ENCODE data around the gene PTP4A2. TPM values are rescaled to one million over a fixed set of nuclear protein-coding genes. Genes with fewer than 3 reads are reported as not detected.
A peak's percentile ranks its signal among the peaks of the same experiment; 100 is the strongest.

PTP4A2 gene
- polyA plus RNA-seq, 3 donors = 227 to 501 (median 294) TPM

DNA sequence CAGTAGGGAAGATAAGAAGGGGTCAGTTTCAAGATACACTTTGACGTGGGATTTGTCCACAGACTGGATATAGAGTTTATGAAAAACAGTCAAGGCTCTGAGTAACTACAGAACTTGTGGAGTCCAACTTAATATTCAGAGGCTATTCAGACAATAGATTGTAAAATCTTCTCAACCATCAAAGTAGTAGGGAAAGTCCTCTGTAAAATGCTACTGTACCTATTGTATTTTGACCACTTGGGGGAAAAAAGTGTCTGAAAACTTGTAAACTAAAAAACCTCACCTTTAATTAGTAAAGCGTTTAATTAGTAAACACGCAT, 10.5 kb downstream of the PTP4A2 start:
- H3K4me3 Mint-ChIP-seq = no peak overlapping the region
- H3K36me3 Mint-ChIP-seq = peaks cover 16 to 19% of the 10 kb centered on the region in 2 donors
- peaks cover 81 to 98% of the 10 kb centered on the region in 2 donors for H3K4me1 ChIP-seq (ENCODE audit: control insufficient read depth in 1 of 2, insufficient read depth in 2 of 2, low read length in 2 of 2)
- peaks cover 100% of the 10 kb centered on the region for H3K79me2 ChIP-seq (ENCODE audit: insufficient read depth, low read length)
- peak overlapping the region in 3 of 7 donors; percentile 2 to 43 (median 29) for H3K27ac Mint-ChIP-seq
- no peak overlapping the region for H3K9ac ChIP-seq (ENCODE audit: insufficient read depth, low read length, poor library complexity, severe bottlenecking)
- H3K4me3 ChIP-seq (replicated peaks in 1 of 3; ENCODE audit: low read depth in 2 of 3, low read length in 3 of 3) = no peak overlapping the region
- peak overlapping the region in 1 of 2 donors; percentile 66 for H3K27ac ChIP-seq (ENCODE audit: low read depth in 1 of 2, low read length in 2 of 2)
- no peak overlapping the region for H3K4me2 ChIP-seq (replicated peaks; ENCODE audit: extremely low read depth, low read length, poor library complexity, severe bottlenecking)
- DNase-seq = no peak
- H3K9me3 ChIP-seq (replicated peaks in 1 of 2; ENCODE audit: control insufficient read depth in 1 of 2, insufficient read depth in 1 of 2, low read length in 2 of 2) = no peaks in the 10 kb centered on the region
- H3K27me3 ChIP-seq (ENCODE audit: control insufficient read depth in 2 of 2, insufficient read depth in 2 of 2, low read length in 2 of 2) = no peaks in the 10 kb centered on the region
- no peak overlapping the region for H2AFZ ChIP-seq (ENCODE audit: insufficient read depth, low read depth, low read length, poor library complexity, severe bottlenecking)
- H3K36me3 ChIP-seq (replicated peaks in 1 of 2; ENCODE audit: control insufficient read depth in 1 of 2, insufficient read depth in 2 of 2, low read length in 2 of 2) = no peaks in the 10 kb centered on the region
- WGBS (ENCODE audit: insufficient coverage) = no CpG with 5 or more reads among the region's 3 CpGs
- H3K9me3 Mint-ChIP-seq = peaks cover 0 to 2% (median 0%) of the 10 kb centered on the region in 7 donors
- TF ChIP-seq, protein P1, sequence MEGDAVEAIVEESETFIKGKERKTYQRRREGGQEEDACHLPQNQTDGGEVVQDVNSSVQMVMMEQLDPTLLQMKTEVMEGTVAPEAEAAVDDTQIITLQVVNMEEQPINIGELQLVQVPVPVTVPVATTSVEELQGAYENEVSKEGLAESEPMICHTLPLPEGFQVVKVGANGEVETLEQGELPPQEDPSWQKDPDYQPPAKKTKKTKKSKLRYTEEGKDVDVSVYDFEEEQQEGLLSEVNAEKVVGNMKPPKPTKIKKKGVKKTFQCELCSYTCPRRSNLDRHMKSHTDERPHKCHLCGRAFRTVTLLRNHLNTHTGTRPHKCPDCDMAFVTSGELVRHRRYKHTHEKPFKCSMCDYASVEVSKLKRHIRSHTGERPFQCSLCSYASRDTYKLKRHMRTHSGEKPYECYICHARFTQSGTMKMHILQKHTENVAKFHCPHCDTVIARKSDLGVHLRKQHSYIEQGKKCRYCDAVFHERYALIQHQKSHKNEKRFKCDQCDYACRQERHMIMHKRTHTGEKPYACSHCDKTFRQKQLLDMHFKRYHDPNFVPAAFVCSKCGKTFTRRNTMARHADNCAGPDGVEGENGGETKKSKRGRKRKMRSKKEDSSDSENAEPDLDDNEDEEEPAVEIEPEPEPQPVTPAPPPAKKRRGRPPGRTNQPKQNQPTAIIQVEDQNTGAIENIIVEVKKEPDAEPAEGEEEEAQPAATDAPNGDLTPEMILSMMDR (IDR thresholded peaks at IDR 0.05) = no peak
- H3K4me1 Mint-ChIP-seq = peaks cover 91% of the 10 kb centered on the region
- H3K27me3 Mint-ChIP-seq (ENCODE audit: low read depth in 3 of 3) = no peaks in the 10 kb centered on the region
- intact Hi-C loops (cut with micrococcal nuclease) = loop anchor here in 1 of 2 donors (5.0 kb wide), 1 partner anchor 35 kb away; no protein-coding TSS in a partner anchor
- peaks cover 99% of the 10 kb centered on the region for H4K20me1 ChIP-seq (ENCODE audit: insufficient read depth, low read length)

DNA sequence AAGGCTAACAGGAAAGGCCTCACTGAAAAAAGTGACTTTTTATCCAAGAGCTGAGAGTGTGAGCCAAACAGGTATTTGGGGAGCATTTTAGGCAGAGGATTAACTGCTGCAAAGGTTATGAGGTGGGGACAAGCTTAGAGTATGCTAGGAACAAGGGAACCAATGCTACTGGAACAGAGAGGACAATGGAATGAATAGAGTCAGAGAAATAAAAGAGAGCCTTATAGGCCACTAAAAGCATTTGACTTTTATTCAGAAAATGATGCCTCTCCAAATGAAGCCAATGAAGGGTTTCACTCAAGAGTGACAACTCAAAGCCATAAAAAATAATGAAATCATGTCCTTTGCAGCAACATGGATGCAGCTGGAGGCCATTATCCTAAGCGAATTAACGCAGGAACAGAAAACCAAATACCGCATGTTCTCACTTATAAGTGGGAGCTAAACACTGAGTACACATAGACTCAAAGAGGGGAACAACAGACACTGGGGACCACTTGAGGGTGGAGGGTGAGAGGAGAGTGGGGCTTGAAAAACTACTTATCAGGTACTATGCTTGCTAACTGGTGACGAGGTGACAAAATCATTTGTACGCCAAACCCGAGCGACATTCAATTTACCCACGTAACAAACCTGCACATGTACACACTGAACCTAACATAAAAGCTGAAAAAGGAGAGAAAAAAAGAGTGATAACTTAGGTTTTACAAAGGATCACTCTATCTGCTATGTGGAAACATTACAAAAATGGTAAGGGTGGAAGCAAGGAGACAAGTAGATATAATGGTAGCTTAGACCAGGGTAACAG, 11.1 kb downstream of the PTP4A2 start:
- H3K9ac ChIP-seq (ENCODE audit: insufficient read depth, low read length, poor library complexity, severe bottlenecking) = no peak overlapping the region
- no peaks in the 10 kb centered on the region for H3K27me3 ChIP-seq (ENCODE audit: control insufficient read depth in 2 of 2, insufficient read depth in 2 of 2, low read length in 2 of 2)
- H3K4me1 ChIP-seq (ENCODE audit: control insufficient read depth in 1 of 2, insufficient read depth in 2 of 2, low read length in 2 of 2) = peaks cover 81 to 98% of the 10 kb centered on the region in 2 donors
- peak overlapping the region in 1 of 2 donors; percentile 66 for H3K27ac ChIP-seq (ENCODE audit: low read depth in 1 of 2, low read length in 2 of 2)
- Mint-ChIP-seq H3K27me3 (ENCODE audit: low read depth in 3 of 3) (no peaks in the 10 kb centered on the region), H3K27ac (peak overlapping the region; percentile 43 to 81 (median 71)), H3K4me1 (peaks cover 91% of the 10 kb centered on the region), H3K9me3 (peaks cover 0 to 2% (median 0%) of the 10 kb centered on the region in 7 donors), H3K4me3 (peak overlapping the region in 1 of 2 donors; percentile 46), H3K36me3 (peaks cover 16 to 20% of the 10 kb centered on the region in 2 donors)
- no peaks in the 10 kb centered on the region for H3K9me3 ChIP-seq (replicated peaks in 1 of 2; ENCODE audit: control insufficient read depth in 1 of 2, insufficient read depth in 1 of 2, low read length in 2 of 2)
- TF ChIP-seq, protein P1 (IDR thresholded peaks at IDR 0.05) = no peak
- peak overlapping the region; percentile 57 for H3K4me2 ChIP-seq (replicated peaks; ENCODE audit: extremely low read depth, low read length, poor library complexity, severe bottlenecking)
- H4K20me1 ChIP-seq (ENCODE audit: insufficient read depth, low read length) = peaks cover 99% of the 10 kb centered on the region
- no peaks in the 10 kb centered on the region for H3K36me3 ChIP-seq (replicated peaks in 1 of 2; ENCODE audit: control insufficient read depth in 1 of 2, insufficient read depth in 2 of 2, low read length in 2 of 2)
- H2AFZ ChIP-seq (ENCODE audit: insufficient read depth, low read depth, low read length, poor library complexity, severe bottlenecking) = no peak overlapping the region
- peaks cover 100% of the 10 kb centered on the region for H3K79me2 ChIP-seq (ENCODE audit: insufficient read depth, low read length)
- intact Hi-C loops (cut with micrococcal nuclease) = loop anchor here in 1 of 2 donors (5.0 kb wide), 1 partner anchor 35 kb away; no protein-coding TSS in a partner anchor
- H3K4me3 ChIP-seq (replicated peaks in 1 of 3; ENCODE audit: low read depth in 2 of 3, low read length in 3 of 3) = peak overlapping the region in 1 of 3 experiments; percentile 31
- DNase-seq = no peak
- WGBS (ENCODE audit: insufficient coverage) = 95% methylated on average over 3 of the region's 8 CpGs

Measured in CD14-positive monocyte (primary cell).